Suppressor macrophage treated with lipopolysaccharide for 1 hour (primary cell): ENCODE results near the gene ADAMTS12.

Experiments
- DNase-seq, 3 donors: peaks; one replicate each; pipeline ENCODE4 v3.0.0-alpha.2; 2020 to 2022

ADAMTS12 gene

DNA sequence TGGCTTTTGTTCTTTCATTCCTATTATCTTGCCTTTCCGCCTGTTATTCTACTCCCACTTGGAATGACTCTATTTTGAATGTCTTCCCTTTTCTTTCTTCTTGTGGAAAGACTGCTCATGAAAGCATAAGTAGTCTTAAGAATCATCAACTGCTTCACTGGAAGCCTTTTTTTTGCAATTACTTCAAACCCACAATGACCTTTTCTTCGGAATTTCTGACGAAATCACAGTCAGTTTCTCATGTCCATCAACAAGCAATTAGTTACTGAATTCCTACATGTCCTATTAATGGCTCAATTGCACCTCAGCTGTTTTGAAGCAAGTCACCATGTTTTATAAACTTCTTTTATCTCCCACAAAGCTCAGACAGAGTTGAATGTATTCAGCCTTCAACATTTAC is 254.8 kb downstream of the ADAMTS12 start:
- DNase-seq = no peak

DNA sequence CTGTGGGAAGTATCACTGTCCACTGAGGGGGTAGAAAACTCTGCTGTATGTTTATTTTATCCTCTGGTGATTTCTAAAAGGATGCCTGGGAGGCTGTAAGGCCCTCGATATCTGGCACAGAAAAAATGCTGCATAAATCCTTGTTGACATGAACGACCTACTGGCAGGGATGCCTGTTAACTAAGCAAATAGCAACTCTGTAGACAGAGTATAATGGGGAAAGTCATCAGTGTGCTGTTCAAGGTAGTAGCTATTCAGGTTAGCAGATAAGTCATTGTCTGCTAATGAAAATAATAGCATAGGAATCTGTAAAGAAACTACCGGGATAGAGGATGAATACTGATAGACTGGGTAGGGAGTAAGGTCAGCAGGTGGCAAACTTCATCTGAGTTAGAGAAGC is 256.2 kb downstream of the ADAMTS12 start:
- no peak for DNase-seq

DNA sequence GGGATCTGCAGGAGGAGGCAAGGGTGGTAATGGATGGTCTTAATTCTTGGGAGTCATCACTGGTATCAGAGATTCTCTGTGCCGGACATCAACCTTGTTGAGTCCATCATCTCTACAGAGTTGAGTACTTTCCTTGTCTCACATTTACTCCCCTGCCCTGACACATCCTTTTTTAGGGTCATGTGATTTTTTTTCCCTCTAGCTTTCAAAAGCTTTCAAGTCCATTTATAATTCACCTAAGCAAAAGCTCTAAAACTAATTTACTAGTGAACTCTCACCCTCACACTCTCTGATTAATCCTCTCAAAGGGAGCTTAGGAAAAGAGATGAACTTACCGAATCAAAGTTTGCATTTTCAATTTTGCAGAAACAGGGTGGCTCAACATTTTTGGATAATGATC is 258.1 kb downstream of the ADAMTS12 start:
- DNase-seq = no peak

DNA sequence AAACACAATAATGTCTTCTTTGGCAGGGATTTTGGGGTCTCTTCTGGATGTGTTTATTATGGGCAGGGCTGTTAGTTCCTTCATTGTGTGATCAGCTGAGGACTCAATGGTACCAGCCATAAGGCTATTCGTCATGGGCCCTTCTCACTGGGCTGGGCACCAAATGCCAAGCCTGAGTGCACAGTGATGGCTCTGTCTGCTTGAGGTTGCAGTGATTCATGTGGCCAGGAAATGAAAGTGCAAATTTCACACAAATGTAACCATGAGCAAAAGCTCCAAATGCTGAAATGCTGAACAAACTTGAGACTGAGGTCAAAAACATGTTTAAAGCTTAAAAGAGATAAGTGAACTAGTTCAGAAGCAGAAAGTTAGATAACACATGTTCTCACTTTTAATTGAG is 260.0 kb downstream of the ADAMTS12 start:
- no peak for DNase-seq

DNA sequence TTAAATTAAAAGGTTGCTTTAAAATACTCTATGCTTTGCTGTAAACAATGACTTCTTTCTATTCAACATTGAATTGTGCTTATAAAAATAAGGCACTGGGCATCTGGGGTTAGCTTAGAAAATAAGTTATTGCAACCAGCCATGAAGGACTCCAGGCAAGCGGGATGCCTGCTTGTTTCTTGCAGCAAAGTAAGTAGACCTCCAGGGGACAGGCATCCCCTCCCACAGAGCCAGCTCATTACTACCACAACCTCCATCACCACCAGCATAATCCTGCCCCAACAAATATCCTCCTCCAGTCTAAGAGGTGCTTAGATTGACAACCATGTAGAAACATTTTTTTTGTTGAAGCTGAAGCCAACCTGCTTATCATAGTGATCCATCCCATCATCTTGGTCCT is 260.7 kb downstream of the ADAMTS12 start:
- no peak for DNase-seq

DNA sequence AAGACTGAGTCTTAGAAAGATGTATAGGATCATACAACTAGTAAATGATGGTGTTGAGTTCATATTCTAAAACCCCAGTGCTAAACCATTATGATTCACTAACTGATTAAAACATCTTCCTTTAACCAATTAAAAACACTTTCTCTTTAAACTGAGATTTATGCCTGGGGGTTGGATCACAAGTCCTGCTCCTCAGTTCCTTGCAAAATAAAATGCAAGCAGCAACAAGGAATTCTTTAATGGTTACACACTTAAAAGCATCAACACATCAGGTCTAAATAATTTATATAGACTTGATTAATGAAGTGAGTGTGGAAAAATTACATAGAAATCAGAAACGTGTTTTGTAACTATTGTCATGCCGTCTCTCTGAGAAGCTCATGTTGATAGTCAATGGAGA is 261.8 kb downstream of the ADAMTS12 start:
- no peak for DNase-seq

DNA sequence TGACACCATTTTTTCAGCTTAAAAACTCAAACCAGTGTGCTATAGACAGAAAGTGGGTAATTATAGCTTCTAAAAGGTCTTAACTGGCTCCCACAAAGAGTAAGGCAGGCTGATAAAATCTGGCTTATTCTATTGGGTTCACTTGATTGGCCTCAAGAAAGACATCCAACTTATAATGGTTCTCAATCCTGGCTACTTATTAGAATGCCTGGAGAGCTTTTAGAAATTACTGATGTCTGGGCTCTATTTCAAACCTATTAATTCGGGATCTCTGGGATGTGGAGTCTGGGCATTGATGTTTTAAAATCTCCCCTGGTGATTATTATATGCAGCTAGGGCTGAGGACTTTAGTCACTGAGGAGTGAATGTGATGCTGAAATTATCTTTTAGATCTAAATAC is 263.0 kb downstream of the ADAMTS12 start:
- DNase-seq = no peak

DNA sequence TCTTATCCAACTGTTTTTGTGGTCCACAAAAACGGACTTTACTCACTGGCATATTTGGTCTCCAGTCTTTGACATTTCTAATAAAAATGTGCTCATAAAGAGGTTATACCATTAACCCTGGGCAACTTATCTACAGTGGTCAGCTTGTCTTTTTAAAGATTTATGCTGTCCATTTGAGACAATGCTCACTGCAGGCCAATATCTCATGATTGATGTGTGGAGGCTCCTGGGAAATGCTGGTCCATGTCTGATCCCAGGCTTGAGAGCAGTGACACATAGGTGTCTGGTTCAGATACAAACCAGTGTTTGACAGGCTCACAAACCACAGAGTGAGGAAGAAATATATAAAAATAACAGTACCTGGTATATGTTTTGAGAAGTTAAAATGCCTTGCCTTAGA is 270.3 kb downstream of the ADAMTS12 start:
- no peak for DNase-seq

DNA sequence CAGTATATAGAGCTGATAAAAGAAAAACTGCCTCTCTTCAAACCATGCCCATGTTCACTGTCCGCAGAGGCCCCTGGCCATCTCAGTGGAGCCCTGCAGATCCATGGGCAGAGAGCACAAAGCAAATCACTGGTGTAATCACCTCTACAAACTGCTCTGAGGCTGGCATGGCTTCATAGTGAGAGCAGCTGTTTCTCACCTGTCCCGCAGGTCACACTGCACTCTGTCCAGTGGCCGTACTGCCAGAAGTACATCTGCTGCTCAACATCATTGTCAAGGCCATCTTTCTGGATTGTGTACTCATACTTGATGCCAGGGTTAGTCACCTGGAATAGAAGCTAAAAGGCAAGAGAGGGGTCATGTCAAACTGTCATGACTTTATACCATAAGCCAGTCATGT is 277.8 kb downstream of the ADAMTS12 start:
- no peak for DNase-seq

DNA sequence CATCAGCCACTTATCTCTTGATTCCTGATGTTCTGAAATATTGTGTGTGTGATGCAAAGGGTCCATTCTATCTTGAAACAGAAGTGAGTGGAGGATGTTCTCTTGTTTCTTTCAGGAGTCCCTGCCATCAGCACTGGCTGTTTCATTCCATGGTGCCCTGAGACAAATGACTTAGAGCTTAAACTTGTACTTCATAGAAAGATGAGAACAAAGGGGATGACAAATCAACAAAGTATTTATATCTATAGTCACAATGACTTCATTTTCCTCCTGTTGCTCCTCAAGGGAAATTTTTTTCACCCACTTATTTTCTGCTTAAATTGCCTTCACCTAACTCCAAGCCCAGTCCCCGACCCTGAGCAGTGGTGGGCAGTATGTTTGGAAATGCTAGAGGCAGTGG is 279.4 kb downstream of the ADAMTS12 start:
- DNase-seq = no peak

DNA sequence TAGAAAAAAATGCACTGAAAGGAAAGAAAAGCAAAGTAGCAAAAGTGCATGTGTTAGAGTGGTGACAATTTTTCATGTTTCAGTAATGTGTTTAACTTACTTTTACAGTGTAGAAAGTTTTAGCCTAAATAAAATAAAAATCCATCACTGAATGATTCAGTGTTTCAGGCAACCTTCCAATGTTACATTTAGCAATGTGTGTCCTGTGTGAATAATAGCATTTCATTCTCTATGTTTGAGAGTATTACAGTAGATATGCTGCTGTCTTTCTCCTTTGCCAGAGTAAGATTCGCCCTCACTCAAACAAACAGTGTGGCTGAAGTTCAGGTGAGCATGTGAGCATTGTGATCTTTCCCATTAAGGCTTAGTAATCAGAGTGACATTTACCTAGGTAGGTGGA is 279.9 kb downstream of the ADAMTS12 start:
- DNase-seq = no peak

DNA sequence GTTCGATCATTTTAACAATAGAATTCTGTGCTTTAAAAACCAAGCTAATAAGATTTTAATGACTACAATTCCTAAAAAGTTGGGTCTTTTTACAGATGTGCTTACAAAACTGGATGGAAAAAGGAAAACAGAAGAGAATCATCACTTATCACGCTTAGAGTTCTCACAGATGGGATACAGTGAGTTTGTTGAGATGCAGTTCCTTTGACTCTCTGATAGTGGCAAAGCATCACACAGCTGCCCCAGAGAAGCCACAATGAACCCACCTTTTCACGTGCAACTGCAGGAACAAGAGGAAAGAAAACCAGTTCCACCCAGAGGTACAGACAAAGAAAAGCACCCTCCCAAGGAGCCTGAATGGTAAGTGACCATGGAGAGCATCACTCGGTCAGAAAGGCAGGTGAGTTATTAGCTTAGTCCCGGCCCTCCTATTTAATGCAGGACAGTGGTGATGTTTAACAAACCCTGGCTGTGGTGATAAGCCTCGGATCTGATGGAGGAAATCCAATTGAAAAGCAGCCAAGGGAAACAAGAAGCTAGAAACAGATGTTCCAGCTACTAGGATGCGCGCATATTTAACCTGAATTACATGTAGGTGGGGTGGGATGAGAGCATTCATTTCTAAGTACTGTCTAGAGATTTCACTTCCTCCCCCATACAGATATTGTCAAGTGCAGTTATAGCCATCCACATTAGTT is 283.3 kb downstream of the ADAMTS12 start:
- no peak for DNase-seq

DNA sequence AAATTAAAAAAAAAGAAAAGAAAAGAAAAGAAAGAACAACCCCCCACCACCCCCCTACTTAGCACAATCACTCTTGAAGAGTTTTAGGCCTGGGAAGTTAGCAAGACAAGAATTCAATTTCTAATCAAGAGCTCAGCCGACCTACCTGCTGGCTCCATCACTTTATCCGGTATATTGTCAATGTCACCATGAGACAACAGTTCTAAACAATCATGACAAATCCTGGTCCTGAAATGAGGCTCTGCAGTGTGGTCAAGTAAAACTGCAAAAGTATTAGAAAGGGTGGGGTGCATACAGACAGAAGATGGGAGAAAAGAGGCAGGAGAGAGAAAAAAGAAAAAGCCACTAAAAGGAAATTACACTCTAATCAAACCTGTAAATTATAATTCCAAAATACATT is 287.3 kb downstream of the ADAMTS12 start:
- no peak for DNase-seq

DNA sequence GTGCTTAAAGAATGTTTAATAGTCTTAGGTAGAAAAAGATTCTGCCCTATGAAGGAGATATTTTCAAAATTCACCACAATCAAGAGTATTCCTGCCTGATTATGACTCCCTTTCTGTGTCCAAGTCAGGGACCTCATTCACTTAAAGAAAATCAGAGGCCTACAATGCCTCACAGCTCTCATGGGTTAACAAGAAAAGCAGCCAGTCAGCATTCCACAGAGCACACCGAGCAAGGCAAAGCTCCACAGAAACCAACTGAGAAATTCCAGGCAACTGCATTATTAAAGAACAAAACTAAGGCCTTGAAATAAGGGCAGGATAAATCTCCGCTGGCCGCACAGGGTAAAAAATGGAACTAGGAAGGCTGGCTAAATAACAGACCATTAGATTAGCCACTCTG is 289.9 kb downstream of the ADAMTS12 start:
- no peak for DNase-seq

DNA sequence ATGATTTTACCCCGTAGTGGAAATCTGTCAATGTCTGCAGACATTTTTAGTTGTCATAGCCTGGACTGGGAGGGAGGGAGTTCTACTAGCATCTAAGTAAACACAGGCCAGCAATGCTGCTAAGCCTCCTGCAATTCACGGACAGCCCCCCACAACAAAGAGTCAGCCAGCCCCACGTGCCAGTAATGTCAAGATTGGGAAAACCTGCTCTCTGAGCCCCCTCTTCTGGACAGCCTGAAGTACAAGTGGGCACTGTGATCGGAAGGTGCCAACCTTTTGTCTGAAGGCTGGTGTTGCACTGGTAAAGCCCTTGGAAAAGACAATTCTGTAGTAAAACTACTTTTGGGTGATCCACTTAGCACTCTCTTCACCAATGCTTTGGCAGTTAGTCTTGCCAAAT is 296.5 kb downstream of the ADAMTS12 start:
- DNase-seq = no peak

DNA sequence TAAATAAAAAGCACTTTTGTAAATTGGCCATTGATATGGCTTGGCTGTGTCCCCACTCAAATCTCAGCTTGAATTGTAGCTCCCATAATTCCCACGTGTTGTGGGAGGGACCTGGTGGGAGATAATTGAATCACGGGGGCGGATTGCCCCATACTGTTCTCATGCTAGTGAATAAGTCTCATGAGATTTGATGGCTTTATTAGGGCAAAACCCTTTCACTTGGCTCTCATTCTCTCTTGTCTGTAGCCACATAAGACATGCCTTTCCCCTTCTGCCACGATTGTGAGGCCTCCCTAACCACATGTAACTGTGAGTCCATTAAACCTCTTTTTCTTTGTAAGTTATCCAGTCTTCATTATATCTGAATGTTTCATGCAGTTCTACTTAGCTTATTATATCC is 297.8 kb downstream of the ADAMTS12 start:
- DNase-seq = no peak

DNA sequence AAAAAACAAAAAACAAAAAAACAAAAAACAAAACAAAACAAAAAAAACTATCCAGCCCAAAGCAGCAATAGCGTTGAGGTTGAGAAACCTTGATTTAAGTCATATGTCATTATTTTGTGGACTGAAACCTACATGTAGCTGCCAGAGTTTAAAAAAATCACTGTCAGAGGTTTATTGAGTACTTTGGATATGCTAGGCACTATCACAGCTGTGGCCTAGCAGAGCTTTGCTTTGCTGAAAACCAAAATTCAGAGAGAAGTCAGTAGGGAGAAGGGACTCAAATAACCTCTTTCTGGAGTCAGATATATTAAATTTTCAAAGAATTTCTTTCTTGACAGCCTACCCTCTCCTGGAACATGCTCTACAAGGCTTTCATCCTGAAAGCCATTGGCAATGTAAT is 299.5 kb downstream of the ADAMTS12 start:
- no peak for DNase-seq

DNA sequence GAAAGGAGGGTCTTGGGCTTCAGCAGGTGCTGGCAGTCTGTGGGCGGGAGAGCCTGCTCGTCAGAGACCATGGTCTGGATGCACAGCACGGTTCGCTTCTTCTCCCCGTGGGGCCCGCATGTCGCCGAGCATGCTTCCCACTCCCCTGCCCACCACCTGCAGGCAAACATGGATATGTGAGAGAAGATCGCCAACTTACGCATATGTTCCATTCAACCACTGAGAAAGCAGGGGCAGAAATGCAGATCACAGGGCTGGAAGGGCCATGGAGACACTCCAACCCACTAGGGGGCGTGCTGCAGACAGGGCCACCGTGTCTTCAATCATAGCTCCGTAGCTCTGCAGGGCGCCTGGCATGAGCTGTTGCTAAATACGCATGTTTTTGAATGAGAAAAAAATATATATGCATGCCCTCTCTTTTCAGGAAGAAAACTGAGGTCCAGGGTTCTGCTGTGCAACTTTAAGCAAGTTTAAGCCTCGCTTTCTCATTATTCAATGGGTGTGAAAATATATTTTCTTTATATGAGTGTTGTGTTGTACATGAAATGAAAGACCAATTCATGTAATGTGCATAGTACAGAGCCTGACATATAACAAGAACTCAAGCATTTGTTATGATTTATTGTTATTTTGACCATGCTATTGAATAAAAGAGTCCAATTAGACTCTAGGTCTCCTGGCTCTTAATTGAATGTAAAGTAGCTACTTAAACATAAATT is 303.0 kb downstream of the ADAMTS12 start:
- DNase-seq = peak; percentile 28 to 47 (median 31)

DNA sequence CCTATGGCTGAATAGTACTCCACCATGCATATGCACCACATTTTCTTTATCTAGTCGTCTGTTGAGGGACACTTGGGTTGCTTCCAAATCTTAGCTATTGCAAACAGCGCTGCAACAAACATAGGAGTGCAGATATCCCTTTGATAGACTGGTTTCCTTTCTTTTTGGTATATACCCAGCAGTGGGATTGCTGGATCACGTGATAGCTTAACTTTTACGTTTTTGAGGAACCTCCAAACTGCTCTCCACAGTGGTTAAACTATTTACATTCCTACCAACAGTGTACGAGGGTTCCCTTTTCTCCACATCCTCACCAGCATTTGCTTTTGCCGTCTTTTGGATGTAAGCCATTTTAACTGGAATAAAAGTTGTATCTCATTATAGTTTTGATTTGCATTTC is 308.5 kb downstream of the ADAMTS12 start:
- DNase-seq = no peak

DNA sequence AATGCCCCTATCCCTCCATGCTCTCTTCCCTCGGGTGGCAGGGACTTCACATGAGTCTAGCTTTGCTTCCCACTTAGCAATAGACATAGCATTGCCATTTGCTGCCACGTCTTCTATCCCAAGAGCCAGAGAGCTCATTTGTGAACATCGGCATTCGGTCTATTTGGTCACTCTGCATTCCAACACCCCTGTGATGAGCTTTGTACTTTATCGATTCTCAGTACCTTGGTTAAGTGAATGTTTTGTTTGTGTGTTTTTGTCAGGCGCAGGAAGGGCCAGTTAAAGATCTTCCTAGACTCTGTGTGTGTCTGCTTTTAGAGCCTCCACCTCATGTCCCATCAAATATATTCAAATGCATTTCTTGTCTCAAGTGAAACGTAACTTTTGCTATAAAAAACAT is 309.4 kb downstream of the ADAMTS12 start:
- DNase-seq = no peak

DNA sequence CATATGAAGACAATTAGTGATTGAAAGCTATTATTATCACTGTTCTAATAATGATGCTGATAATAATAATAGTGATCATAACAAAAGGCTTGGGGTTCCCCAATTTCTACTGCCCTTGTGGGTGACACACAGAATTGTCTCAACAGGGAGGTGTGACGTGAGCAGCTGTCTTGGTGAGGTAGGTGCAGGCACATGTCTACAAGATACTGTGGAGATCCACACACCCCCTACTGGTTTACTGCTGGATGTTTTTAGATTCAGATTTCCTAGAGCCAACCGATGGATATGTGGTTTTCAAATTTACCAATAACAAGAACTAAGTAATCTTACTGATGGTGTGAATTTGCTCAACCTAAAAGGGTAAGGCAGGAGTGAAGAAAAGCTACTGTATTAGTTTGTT is 312.0 kb downstream of the ADAMTS12 start:
- DNase-seq = no peak

DNA sequence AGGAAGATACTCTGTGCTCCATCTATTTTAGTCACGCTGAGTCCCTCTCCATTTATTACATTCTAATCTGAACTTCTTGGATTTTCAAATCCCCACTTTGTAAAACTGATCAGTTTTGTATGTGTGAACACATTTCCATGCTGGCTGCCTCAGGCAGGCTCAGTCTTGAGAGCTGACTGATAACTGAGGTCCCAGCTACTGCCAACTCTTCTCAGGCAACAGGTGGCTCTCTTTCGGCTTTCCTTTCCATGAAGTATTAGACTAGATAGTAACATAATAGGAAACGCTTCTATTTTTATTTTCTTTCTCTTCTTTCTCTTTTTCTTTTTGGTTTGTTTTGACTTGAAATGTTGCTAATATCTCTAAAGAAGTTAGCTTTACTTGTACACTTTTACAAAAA is 312.6 kb downstream of the ADAMTS12 start:
- no peak for DNase-seq

DNA sequence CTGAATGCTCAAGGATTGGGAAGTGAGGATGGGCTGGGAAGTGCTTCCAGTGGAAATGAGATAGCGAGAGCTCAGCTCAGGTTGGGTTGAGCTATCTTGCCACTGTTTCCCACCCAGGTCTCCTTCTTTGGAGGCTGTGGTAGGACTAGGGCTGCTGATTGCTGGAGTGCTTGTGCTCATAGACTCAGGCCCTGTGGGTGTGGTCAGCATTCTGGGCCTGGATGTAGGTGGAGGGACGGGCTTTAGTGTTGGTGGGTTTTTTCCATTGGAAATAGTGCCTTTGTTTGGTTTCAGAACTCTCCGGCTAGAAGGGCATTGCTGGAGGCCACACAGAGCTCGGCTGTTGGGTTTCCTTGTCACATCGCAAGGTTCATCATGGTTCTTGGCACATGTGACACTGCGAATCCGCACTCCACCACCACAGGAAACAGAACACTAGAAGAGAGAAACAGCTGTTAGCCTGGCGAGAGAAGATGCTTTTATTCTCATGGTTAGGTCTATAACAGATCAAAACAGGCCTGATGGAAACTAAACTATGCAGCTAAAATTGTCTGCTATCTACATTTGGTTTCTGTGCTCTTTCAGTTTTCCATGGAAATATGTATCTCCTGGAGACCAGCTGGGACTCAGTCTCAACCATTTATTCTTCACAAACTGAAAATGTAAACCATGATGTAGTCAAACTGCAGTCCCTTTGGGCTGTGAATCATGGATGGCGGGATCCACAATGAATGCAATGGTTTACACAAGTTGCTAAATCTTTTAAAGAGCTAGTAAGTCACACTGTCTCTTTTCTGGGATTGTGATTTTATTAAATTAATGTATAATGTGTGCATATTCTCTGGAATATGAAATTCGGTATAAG is 314.8 kb downstream of the ADAMTS12 start:
- DNase-seq = no peak

DNA sequence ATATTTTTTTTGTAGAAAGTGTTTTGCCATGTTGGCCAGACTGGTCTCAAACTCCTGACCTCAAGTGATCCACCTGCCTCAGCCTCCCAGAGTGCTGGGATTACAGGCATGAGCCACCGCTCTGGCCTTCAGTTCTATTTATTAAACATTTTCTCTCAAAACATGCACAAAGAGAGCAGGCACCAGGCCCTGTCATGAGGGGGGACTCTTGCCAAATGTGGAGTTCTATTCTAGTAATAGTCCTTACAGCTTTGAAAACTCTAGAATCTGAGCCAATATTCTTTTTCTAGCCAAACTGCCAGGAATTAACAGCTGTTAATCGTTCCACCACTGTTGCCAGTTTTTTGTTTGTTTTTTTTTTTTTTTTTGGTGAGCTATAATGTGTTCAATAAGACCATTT is 326.5 kb downstream of the ADAMTS12 start:
- no peak for DNase-seq
